GM19467 (cell line): Measurements from ENCODE around the gene LSS.
"Not testable (repeated sequence)": the region's sequence is repeated elsewhere in the genome, so short reads cannot be mapped to it uniquely, and the experiment has no call there.

ENCODE experiments used
- ATAC-seq: cut with Tn5 transposase; IDR thresholded peaks from one replicate; pipeline ENCODE4 v1.9.1; 2021; ENCODE audit warnings: mild to moderate bottlenecking, moderate library complexity; ENCODE audit not compliant: unreplicated experiment

LSS gene

DNA sequence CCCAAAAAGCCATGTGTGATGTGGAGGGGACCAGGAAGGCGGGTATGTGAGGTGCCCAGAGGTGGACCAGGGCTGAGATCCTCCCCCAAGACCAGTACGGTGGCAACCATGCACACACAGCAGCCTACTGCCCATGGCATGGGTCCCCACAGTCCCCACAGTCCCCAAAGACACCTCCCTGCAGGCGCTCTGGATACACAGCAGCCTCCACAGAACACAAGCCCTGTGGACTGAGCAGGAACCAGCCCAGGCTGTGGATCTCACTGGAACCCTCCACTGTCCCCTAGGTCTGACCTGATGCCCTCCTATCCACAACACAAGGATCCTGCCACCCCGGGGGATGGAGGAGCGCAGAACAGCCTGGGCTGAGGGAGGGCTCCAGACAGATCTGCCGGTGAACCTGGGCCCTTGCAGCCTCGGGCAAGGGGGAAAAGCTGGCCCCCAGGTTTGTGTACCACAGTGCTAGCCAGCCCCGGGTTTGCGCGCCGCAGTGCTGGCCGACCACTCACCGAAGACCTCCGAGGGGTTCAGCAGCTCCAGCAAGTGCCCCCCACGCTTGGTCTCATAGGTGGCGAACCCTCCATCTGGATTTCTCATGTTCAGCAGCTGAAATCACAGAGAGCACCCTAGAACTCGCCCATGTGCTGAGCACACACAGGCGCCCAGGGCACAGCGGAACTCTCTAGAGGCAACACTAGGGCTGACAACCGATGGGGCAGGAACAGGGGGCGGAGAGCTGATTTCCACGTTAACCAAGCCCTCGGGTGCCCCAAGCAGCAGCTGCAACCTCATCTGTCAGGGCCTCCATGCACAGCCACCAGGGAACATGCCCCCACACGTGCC is 22.2 kb downstream of the LSS start:
- ATAC-seq, result no peak

DNA sequence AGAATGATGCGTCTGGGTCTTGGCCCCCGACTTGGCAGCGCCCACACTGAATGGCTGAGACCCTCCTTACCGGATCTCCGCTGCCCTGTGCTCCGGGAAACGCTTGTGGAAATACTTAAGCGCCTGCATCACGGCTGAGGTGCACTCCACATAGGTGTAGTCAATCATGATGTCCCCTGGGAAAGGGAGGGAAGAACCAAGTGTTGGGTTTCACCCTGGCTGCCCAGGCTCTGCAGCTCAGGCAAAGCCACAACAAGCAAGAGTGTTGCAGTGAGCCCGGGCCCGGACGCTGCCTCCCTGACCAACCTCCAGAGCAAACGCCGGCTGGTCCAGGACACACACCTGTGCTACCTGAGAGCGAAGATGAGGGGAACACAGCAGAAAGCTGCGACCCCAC is 22.8 kb downstream of the LSS start:
- ATAC-seq, result no peak

DNA sequence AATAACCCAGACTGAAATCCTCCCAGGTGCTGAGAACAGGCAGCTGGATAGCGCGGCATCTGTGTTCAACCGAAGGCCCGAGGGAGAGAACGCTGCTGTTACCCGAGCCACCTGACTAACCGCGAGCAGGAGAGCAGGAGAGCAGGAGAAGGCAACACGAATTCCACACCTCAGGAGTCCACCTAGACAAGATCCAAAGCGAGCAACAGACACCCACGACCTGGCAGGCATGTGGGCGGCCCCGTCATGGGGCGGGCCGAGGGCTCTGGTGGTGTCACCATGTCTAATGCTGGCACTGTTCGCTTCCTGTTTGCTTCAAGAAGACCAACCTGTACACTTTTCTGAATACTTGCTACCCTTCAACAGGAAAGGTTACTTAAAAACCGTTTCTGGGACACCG is 23.4 kb downstream of the LSS start:
- no peak for ATAC-seq

DNA sequence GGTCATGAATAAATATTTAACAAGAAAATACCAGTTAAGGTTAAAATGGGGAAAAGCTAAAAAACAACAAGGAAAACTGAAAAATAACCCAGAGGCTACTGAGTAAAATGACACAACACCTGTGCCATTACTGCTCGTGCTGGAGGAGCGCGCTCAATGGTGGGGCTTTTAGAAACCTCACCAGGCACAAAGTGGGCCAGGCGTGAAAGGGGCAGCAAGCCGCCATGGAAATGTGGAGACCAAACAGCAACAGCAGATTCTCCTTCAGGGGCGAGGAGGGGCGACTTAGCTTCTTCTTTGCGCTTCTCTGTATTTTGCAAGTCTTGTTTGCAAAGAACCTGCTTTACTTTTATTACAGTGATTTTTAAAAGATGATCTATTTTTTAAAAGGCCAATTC is 25.4 kb downstream of the LSS start:
- ATAC-seq, result no peak

DNA sequence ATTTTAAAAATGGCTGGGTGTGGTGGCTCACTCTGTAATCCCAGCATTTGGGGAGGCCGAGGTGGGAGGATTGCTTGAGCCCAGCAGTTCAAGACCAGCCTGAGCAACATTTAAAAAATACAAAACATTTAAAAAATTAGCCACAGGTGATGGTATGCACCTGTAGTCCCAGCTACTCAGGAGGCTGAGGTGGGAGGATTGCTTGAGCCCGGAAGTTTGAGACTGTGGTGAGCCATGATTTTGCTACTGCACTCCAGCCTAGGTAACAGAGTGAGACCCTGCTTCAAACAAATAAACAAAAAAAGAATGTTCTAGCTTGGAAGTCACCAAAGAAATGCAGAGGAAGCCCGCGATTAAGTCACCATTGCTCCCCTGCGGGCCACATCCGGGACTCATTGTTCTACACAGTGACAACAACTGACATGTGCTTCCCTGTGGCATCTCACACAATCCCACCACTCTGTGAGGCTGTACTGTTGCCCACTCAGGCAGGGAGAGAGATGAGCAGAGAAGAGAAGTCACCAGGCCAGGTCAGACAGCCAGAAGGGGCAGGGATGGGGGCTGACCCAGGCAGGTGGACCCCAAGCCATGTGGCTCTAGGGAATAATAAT is 25.9 kb downstream of the LSS start:
- no peak for ATAC-seq

DNA sequence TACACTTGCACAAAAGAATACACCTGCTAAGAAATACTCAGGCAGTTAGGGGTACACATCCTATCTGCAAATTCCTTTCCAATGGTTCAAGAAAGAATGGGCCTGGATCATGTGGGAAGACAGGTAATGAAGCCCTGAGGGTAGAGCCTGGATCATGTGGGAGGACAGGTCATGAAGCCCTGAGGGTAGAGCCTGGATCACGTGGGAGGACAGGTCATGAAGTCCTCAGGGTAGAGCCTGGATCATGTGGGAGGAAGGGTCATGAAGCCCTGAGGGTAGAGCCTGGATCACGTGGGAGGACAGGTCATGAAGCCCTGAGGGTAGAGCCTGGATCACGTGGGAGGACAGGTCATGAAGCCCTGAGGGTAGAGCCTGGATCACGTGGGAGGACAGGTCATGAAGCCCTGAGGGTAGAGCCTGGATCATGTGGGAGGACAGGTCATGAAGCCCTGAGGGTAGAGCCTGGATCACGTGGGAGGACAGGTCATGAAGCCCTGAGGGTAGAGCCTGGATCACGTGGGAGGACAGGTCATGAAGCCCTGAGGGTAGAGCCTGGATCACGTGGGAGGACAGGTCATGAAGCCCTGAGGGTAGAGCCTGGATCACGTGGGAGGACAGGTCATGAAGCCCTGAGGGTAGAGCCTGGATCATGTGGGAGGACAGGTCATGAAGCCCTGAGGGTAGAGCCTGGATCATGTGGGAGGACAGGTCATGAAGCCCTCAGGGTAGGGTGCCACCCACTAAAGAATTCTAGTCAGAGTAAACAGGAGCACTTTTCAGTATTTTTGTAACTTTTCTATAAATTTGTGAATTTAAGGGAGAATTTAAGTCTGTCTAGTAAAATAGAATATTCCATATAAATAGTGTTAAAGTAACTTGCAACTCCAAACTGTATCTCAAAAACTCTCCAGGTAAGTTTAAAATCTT is 27.4 kb downstream of the LSS start:
- ATAC-seq, result not testable (repeated sequence)

DNA sequence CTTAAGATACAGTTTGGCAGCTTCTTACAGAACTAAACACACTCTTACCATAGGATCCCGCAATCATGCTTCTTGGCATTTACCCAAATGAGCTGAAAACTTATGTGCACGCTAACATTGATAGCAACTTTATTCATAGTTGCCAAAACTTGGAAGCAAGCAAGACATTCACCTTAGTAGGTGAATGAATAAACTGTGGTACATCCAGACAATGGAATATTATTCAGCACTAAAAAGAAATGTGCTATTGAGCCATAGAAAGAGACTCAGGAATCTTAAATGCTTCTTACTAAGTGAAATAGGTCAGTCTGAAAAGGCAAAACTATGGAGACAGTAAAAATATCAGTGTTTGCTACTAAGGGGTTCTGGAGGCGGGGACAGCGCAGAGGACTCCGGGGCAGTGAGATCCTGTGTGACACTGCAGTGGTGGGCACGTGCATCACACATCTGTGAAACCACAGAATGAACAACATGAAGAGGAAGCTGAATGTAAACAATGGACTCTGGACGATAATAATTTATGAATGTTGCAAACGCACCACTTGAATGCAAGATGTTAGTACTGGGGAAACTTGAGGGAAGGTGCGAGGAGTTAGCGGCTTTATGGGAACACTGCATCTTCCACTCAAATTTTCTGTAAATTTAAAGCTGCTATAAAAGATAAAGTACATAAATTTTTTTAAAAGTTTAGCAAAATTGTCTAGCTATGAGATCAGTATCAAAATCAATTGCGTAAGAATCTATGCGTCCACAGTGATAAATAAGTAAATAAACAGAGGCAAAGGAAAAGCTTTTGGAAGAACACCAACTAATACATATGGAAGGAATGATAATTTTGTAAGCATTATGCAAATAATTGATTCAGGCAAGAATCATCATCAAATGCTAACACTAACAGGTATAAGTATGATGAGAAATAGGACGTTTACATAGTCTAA is 28.9 kb downstream of the LSS start:
- no peak for ATAC-seq

DNA sequence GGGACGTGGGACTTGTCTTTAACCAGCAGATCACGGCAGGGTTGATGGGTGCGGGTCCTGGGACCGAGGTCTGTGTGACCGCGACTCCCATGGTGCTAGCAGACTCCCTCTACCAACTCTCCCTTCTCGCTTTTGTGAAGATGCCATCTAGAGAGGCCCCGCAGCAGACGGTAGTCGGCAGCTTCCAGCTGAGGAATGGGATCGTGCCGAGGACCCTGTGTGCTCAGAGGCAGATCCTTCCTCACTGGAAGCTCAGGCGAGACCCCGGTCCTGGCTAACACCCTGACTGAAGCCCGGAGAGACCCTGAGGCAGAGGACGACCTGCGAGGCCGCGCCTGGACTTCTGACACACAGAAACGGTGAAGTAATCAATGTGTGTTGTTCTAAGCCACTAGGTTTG is 31.8 kb downstream of the LSS start:
- ATAC-seq, result no peak

DNA sequence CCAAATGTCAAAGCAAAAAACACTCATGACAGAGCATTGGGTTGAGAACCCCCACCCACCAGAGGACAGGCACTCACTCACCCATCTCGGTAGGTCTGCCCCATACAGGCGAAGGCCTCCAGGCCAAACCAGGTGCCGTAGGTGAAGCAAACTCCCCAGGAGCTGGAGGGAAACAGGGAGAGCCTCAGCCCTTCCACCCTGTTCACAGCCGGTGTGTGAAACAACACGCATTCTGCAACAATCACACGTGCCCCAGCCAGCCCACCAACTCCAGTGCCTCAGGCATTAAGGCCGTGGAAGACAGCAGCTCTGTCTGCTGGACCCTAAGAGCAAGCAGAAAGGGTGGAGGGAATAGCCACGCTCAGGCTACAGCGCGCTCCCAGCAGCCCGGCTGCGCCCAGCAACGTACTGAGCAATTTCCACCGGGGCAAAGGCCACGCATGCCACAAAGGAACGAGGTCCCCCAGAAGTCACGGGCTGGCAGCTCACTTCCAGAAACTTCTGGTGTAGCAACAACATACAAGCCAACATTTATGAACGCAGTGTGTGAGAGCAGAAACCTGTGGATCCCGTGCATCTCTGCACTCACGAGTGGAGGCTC is 32.9 kb downstream of the LSS start:
- no peak for ATAC-seq

DNA sequence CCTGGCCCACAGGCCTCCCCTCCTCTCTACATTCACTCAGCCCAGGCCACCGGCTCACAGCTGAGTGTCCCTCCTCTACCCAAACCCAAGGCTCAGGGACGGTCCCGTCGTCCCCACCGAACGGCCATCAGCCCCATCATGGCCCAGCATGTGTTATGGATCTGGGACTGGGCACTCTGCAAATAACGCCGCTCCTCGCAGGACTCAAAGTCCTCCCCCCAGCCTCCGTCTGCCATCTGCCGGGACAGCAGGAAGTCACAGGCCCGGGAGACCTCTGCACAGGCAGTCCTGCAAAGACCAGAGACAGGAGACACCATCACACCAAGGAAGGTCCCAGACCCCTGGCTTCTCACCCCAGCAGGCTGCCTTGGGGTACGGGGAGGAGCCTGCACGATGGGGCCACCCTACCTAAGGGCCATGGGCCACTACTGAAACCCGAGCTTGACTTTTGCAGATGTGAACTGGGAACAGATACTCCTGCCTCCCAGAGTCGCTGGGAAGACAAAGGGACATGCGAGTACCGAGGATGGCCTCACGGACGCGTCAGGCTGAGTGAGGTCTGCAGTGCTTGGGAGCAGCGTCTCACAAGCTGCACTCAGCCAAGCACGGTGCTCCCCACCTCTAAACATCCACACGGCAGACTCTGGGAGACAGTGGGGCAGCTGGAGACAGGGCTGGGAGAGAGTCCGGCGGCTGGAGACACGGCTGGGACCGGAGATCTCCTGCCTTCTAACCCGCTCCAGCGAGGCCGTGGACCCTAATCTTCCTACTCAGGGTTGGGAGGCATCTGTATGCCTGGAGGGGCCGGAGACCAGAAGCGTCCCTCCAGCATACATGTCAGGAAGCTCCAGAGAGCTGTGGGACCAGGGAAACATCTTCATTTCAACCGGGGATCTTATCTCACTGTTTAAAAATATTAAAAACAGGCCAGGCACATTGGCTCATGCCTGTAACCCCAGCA is 33.9 kb downstream of the LSS start:
- ATAC-seq, result no peak

DNA sequence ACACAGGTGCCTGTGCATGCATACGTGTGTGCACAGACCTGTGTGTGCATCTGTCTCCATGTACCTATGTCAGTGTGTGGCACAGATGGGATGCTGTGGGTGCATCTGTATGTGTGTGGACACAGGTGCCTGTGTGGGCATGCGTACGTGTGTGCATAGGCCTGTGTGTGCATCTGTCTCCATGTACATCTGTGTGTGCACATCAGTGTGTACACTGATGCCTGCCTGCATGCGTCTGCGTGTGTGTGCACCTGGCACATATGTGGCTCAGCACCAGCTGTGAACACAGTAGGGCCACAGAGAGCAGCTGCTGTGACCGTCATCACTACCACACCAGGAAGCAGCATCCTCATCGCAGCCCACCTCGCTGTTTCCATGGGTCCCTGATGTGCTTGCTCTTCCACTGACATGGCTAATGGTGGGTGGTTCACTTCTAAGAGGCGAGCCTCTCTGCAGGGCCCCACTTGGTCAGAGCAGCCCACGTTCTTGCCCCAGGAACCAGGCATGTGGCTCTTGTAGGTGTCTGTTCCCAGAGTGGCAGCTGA is 34.7 kb downstream of the LSS start:
- ATAC-seq, result no peak

DNA sequence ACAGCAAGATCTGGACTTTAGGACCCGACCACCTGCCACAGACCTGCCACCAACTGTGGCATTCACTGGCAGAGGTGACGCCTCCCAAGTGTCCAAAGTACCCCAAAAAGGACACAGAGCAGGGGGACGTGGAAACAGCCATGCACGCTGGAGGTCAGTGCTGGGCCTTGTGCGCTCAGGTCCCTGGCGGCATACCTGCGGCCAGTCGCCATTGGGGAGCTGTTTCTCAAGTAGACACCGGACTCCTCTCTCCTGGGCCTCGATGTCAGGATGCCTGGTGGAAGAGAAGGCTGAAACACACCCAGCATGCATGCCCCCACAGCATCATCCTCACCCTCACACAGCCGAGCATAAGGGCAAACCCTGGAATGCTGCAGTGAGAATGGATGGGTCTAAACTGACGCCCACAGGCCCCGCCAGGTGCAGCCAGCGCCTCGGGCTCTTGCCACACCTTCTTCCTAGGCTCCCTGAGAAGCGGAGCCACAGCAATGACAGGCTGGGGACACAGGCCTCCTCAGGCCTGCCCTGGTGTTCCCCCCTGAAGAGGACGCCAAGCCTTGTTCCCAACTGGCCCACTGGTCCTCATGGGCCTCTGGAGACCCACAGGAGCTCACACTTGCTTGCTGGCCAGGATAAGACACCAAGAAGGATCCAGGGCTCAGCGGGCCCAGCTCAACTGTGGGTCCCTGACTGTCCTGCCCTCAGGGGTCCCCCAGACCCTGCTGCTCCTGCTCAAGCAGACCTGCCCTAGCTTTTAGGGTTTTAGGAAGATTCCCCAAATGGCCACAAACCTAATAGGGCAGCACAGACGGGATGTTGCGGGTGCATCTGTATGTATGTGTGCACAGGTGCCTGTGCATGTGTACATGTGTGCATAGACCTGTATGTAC is 36.6 kb downstream of the LSS start:
- ATAC-seq, result no peak

DNA sequence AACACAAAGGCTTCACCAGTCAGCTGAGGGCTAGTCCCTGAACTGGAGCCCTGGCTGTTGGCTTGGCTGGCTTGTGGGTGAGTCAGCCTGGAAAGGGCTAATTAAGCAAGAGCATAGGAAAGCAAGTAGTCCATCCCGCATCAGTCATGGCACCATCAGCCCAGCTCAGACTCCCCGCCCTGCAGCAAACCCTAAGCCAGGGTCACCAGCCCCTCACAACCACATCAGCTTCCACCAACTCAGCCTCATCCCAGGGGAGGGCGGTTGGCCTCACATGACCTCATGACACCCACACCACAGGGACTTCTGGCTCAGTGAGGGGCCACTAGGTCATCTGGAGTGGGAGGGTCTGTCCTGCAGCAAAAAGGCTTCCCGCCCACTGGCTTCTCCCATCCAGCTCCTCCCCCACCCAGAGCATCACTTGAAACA is 37.3 kb downstream of the LSS start:
- ATAC-seq, result no peak

DNA sequence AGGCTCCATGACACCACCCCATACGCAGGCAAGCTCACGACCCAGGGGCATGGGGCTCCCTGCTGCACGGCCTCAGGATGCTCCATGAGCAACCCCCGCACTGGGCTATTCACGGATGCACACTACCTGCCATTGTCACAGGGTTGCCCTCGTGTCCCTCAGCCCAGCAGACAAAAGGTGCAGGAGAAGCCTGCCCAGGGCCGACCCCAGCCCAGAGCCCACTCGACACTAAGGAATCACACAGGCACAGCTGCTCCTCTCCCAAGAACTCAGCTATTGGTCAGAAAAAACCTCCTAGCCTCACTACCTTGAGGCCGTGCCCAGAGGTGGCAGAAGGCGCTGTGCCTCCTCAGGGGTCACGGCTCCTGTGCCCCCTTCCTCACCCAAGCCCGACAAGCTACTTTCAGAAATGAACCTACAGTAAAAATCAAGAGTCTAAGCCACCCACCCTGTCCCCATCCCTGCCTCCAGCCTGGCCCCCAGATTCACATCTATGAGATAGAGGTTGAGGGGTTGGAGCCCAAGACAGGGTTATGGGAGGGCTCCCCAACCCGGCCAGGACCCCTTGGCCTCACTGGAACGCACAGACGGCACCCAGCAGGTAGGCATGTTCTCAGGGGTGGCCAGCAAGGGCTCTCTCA is 38.0 kb downstream of the LSS start:
- no peak for ATAC-seq

DNA sequence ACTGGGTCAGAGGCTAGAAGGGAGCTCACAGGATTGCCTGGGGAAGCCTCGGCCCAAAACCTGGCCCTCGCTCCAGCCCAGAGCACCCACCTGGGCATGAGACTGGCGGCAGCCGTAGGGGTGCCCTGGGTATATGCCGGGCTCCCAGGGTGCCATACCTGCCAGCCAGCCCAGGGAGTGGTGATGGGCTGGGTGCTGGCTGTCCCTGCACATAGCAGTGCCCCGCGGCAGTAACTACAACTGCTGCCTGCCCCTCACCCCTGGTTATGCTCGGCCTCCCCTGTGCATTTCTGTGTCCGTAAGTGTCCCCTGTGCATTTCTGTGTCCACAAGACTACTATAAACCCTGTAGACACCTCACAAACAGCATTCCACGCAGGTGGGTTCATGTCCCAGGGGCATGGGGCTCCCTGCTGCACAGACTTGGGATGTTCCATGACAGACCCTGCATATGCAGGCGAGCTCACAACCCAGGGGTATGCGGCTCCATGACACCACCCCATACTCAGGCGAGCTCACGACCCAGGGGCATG is 38.5 kb downstream of the LSS start:
- ATAC-seq, result no peak

DNA sequence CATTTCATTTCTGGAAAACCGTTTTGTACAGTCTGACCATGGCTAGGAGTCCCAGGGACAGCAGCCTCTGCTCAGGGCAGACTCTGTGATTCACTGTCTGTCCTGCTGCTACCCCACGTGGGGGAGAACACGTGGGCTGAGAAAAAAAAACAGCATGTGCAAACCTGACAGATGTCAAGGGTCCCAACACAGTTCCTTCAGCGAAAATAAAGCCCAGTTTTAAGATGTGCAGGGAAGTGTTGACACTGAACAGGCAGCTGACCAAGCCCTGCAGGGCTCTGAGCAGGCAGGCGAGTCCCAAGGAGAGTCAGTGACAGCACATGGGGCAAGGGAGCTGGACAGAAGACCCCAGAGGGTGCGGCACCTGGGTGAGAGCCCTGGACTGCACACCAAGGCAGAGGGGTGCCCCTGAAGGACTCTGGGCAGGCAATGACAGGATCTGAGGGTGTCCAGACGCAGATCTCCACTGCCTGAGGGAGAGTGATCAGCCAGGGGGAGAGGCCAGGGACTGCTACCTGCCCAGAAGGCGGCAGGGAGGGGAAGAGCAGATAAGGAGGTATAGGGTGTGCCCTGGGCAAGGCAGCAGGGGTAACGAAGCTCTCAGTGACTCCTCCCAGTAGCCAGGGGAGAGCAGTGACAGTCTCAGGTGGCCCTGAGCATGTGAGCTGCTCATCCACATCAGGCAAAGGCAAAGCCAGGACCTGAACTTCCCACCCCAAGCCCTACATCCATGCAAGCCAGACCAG is 39.2 kb downstream of the LSS start:
- no peak for ATAC-seq
